Endometrial microvascular endothelial cells (primary cell): Measurements from ENCODE around the gene MNX1. TPM values are rescaled to one million over a fixed set of nuclear protein-coding genes. Genes with fewer than 3 reads are reported as not detected.

Source experiments
- in situ Hi-C: cut with HindIII; loops from 2 replicates; pipeline ENCODE4 v1.10.0; 2017; ENCODE audit warnings: low sequenced_read_pairs, low pct_unique_long_range_greater_than_20kb; ENCODE audit errors: inconsistent ontology term
- total RNA-seq: library from RNA; depleted of rRNA; stranded (reverse); fragments of >200 nt; gene quantifications from one replicate; pipeline ENCODE4 v1.2.3, GENCODE V29; 2015; ENCODE audit errors: inconsistent ontology term

Gene MNX1
- total RNA-seq, 1 donor from 2014 or later: not detected

DNA sequence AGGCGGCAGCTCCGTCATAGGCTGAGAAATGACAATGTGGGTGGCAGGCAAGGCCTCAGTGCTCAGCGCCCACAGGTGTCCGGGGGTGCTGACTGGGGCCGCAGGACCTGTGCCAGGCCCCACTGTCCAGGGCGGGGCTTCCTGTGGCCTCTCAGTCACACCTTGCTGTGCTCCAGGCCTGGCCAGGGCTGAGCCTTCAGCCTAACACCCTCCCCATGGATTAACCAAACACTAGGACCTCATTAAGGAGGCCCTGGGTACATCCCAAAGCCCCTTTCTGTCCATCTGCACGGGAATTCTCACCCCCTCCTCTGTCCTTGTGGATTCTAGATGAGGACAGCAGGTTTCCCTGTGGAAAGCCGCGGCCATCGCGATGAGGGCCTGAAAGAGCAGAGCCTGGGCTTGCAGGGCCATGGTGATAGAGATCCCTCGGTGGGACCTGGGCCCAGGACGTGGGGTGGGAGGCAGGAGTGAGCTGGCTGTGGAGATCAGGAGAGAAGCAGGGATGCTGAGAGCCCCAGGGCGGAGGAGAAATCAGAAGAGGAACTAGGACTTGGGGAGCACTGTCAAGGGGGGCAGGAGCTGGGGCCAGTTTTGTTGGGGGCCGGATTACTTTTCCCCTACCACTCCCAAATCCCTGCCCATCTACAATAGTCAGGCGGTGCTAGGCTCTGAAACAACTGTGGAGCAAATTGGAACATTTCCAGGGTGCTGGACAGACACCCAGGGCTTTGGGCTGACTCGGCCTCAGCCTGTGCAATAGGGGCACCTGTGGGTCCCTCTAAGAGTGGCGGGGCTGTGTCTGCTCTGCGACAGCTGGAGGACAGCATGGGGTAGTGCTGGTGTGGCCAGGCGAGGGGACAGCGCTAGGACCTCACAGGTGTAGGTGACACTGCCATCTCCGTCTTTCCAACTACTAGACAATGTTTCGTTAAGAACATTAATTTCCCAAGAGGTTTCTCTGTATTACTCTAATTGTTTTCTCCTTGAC is 23.3 kb upstream of the MNX1 start:
- in situ Hi-C loops: no loop called here

DNA sequence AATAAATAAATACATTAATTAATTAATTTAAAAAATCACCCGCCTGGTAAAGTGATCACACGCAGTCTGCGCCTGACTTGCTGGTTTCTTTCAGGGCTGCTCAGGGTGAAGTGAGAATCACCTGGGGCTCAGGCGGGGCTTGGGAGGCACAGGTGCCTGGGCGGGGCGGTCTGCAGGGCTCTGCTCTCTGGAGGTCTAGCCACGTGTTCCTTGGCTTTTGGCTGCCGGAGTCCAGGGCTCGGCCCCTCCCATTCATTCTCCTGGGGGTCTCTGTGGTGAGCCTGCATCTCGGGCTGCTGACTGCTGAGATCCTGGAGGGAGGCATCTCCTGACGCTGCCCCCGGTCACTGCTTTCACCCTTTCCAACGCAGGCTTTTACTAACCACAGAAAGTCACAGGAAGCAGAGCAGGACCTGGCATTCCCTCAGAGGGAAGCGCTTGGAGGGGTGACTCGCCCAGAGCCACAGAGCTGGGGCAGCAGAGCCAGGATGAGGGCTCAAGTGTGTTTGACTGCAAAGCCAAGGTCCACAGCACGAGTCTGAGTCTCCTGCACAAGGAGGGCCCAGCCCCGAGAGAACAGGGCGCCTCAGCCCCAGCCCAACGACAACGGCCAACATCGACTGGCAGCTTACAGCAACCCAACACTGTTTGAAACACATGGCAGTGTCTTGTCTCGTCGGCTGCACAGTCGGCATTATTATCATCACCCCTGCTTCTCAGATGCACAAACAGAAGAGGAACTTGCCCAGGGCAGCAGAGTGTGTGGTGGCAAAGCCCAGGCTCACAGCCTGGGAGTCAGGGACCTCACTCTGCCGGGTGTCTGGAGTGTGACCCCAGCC is 22.4 kb upstream of the MNX1 start:
- in situ Hi-C loops: no loop called here

DNA sequence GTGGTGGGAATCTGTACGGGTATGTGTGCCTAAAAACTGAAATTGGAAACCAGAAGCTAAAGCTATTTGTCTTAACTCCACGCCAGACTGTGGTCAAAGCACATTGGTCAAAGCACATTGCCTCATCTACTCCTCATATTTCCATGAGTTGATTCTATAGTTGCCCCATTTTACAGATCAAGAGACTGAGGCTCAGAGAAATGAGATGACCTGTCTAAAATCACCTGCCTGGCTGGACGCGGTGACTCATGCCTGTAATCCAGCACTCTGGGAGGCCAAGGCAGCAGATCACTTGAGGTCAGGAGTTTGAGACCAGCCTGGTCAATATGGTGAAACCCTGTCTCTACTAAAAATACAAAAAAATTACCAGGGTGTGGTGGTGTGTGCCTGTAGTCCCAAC is 21.7 kb upstream of the MNX1 start:
- in situ Hi-C loops: no loop called here

DNA sequence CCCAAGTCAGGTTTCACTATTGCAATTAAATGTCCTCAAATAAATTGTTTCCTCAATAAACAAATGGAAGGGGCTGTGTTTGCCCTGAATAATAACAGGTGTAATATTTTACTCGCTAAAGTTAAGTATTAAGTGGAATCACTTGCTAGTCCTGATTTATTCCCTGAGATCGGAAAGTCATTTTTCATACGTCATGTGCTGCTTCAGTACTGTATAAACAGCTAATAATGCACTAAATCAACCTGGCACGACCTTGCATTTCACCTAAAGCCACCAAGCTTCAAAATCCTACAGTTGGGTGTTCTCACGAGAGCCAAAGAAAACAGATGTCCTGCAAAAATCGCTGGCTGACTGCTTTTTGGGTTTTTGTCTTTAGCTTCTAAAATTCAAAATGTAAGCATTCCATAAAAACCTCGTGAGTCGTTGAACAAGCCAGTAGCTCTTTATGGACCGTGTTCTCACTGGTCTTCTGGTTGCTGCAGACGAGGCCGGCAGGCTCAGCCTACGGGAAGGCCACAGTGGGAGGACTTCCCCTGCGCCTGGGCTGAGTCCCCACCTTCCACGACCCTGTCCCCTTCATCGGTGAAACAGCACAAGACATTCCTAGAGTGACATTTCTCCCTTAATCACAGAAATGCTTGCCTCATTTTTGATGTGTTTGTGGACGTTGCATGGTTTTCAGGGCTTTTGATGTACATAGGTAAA is 17.9 kb upstream of the MNX1 start:
- in situ Hi-C loops: no loop called here

DNA sequence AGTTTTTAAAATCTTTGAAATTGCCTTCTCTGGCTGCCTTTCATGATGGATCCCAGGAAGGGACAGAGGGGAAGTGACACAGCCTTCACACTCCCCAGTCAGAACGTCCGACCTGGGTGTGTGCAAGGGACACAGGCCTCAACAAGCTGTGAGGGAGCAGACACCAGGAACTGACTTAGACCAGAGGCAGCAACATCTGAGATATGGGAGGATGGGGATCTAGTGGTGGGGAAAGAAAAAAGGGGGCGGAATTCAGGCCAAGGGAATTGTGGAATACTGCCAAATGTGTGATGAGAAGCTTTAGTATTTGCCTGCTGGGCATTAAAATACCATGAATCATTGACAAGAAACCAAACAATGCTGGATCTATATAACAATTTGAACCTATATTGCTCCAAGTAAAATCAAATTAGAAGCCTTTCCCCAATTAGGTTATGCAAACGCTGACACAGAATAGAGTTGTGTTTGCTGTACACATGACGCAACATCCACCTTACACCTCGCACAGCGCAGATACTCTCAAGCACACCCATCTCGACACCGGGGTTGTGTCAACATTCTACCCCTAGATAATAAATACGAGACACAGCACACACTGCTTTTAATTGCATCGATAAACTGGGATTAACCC is 17.2 kb upstream of the MNX1 start:
- in situ Hi-C loops: no loop called here

DNA sequence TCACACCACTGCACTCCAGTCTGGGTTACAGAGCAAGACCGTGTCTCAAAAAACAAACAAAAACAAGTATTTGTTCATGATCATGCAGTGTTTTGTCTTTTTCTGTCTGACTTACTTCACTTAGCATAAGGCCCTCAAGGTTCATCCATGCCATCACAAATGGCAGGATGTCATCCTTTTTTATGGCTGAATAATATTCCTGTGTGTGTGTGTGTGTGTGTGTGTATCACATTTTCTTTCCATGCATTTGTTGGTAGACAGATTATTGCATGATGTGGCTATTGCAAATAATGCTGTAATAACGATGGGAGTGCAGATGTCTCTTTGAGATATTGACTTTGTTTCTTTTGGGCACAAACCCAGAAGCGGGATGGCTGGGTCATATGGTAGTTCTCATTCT is 14.3 kb upstream of the MNX1 start:
- in situ Hi-C loops: no loop called here

DNA sequence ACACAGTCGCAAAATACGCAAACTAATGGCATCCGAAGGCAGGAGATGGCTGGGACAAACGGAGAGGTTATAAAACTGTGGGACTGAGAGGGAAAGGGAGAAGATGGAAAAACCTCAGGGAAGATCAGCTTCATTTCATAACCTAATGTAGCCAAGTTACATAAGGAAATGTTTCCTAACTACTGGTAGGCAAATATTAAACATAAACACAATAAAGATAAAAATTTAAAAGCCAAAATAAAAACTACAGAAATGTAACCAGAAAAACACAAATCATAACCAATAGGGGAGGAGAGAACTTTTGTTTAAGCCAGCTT is 13.1 kb upstream of the MNX1 start:
- in situ Hi-C loops: no loop called here

DNA sequence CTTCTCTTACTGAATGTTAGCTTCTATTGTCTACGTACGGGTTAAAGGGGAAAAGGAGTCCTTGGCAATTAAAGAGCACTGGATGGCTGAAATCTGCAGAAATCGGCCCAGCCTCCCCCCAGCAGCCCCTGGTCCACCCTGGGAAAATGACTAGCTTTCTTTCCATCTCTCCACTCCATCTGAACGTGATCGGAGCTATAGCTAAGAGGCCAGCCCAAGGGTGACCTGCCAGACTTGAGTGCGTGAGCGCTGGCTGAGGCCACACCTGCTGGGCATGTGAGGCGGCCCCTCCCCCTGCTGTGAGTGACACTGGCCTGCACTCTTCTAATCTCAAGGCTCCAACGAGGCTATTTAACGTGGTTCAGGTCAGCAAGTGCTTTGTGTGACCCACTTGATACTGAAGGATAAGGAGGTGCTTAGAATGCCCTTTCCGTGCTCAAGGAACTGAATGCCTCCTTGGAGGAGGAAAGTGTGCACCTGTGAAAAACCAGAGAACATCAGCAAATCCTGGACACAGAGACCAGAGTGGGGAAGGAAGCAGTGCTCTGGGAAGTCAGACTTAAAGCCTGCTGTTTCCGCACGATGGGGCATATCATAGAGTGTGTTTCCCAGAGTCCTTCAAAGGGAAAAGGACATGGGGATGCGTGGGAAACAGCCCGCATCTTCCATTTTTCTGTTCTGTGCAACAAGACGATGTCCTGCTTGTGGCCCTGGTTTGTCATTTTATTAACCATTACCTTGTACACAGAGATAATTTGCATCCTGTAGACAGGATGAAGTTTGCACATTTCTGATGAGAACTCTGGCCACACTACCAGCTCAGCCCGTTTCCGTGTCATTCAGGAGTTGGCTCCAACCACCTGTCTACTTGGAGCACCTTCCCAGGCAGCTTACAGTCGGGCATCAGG is 12.5 kb upstream of the MNX1 start:
- in situ Hi-C loops: no loop called here

DNA sequence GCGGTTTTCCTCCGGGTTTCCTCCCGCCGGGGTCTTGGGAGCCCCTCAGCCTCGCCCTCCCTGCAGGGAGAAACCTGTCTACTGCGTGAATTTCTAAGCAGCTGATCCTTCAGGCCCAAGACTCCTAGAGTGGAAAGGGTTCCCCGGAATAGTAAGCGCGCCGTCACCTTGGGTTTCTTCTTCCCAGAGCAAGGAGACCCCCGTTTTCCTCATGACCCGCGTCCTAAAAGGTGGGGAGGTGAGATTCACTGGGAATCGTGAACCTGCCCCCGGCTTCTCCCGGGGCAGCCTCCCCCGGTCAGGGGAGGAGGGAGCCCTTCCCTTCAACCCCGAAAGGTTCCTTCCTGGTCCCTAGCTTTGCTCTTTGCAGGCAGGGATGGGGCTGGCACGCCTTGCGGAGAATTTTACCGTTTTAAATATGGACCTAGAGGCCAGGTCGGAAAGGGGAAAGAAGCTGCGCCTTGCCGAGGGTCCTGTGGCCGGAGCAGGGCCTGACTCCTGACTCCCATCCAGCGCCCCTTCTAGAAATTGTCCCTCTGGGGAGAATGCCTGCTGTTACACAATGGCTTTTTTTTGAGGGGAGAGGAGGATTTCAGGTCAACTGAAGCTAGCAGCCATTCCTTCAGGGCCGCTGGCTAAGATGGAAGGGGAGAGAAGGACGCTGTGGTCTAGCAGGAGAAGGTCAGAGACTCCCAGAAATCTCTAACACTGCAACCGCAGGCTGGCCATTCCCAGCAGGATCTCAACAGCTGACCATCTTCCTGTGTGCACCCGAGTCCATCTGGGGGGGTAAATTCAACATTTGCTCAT is 11.6 kb upstream of the MNX1 start:
- in situ Hi-C loops: no loop called here

DNA sequence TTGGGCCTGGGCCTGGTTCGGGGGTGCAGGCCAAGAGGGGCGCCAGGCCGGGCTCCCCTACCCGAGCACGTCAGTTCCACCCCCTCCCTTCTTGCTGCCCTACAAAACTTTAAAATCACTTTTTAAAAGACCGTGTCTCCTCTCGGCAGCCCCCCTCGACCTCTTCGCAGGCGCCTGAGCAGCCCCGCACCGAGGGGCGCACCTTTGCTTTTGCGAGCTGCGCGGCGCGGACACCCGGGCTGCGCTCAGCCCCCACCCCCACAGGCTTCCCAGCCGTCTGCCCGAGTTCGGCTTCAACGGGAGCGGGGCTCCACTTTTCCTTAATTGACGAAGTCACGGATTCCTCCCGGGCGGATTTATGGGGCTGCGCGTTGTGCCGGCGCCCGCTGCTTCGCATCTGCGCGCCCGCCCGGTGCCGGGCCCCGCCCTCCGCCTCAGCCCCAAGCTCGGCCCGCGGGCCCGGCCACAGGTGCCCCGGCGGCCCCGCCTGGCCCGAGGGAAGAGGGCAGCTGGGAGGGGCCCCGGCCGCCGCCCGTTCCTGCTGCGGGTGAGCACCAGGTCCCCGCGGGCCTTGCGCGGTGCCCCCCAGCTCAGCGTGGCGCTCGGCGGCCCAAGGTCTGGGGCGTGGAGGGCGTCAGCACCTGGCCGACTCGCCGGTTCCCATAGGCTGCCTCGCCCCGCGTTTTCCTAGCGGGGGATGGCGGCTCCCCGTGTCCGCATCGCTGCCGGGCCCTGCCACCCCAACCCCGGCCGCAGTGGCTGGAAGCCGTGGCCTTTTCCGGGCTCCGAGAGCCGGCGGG is 10.8 kb upstream of the MNX1 start:
- in situ Hi-C loops: no loop called here

DNA sequence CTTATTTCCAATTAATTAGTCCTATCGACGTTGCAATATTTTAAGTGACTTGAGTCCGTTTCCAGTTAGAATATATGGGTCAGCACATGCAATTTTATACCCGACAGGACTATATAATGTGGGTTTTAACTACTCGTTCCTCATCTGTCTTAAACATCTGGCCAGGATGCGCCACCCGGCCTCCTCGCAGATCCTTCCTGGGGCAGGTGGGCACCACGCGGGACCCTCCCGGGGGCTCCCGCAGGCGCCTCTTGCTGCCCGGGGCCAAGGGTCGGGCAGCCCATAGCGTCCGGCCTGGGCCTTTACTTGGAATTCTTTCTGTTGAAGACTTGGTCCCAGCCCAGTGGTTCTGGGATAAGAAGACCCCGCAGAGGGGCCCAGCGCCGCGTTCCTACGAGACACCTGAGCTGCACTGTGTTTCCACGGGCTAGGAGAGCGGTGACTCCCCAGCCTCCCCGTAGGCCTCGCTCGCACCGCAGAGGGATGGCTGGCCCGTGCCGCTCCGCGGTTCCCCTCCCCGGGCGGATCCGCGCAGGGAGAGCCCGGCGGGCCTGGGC is 10.1 kb upstream of the MNX1 start:
- in situ Hi-C loops: no loop called here

DNA sequence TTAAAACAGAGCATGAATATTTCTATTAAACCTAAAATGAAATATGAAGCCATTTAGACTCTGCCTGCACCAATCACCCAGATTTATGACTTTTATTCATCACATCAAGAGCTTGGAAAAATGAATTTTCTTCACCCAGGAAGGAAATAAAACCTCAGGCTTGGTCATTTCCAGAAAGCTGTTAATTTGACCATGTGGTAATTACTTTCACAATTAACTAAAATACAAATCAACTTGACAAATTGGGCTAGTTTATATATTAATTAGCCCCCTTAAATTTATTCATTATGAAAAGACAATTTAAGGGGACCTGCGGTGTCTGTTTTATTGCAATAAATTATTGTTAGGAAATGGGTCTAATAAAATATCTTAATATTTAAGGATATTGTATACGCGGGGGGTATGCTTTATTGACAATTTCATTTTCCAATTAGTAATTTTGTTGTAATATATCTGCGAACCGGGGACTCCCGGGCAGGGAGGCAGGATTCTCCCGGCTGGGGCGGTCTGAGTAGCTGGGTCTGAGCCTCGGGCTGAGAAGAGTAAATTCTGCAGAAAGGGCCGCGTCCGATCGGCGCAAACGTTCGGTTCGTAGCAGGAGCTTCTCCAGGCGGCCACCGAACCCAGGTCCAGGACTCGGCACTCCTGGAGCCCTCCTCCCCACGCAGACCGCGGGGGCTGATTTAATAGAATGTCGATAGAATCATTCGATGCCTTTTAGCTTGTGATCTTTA is 9.4 kb upstream of the MNX1 start:
- in situ Hi-C loops: no loop called here

DNA sequence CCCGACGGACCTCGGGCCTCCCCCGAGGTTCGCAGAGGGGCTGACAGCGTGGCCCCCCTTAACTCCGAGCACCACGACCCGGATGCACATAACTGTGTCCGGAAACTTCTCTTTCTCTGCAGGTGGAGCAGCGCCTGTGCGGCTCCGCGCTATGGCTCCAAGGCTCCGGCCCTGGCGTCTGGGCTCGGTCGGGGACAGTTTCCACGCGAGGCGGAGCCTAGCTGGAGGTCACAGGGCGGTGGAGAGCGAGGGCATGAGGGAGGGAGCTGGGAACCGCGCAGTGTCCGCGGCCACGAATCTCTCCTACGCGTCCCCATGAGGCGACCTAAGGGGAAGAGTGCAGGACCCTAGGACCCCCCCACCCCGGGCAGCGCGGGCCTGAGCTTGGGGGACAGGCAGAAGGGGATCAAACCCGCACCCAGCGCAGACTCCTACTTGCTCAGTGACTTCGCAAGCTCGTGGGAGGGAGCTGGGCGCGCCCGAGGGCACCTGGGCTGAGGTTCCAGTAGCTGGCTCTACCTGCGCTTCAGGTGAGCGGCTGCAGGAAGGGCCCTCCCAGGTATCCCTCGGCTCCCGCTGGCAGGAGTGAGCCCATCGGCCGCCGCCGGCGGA is 8.6 kb upstream of the MNX1 start:
- in situ Hi-C loops: no loop called here

DNA sequence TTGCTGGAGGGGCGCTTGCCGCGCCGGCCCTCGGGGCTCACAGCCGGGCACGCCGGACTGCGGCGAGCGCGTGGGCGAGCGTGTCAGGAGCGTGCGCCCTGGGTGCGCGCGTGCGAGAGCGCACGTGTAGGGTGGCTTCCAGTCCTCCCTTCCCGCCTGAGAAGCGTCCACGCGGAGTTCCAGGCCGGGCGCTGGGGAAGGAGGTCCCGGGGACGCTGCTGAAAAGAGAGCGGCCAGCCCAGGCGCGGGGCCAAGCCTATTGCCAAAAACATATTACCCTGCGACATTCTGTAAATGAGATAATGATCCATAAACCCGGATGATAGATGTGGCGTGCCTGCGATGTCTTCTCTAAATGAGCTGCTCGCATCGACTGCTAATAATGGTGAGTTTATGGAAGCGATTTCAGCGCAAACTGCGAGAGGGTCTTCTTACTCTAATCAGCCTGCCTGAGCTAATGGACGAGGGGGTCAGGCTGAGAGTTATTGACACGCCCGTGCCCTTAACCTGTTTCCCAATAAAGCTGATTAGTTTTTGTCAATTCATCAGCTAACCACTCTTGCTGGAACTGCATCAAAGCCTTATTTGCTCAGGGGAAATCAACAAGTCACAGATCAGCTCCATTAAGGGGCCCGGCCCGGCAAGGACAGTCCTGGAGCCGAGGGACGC is 8.0 kb upstream of the MNX1 start:
- in situ Hi-C loops: no loop called here
